K562 (cell line): ENCODE data around the gene SVBP. TPM values are rescaled to one million over a fixed set of nuclear protein-coding genes. Genes with fewer than 3 reads are reported as not detected.

Experiments
- ATAC-seq: fragments of 200-7000 bp; cut with Tn5 transposase; 3 replicates; pipeline ENCODE4 v1.9.1; 2020; ENCODE audit warnings: moderate library complexity
- BruUV-seq: library from RNA; stranded (reverse); fragments of 400-500 nt; replicated peaks from 2 replicates; lab custom pipeline; 2021; lab: Mats Ljungman, UMichigan
- CTCF ChIA-PET: fragments of 300-600 bp; formaldehyde crosslinking; extraction: SDS; loops from one replicate; lab custom pipeline; 2021; ENCODE audit warnings: low intra/inter-chr PET ratio; lab: Yijun Ruan, JAX
- POLR2A ChIA-PET: fragments of 300-600, 350-650 bp; sonication (Branson Sonifier 250); formaldehyde crosslinking; extraction: SDS; loops from one replicate; lab custom pipeline; 2021; ENCODE audit warnings: antibody characterized with exemption, inconsistent platforms; lab: Yijun Ruan, JAX
- DNase-seq, 4 experiments: peaks; one replicate each; pipeline versions ENCODE4 v3.0.0 to v3.0.0-alpha.2; 2011 to 2018; ENCODE audit warnings: low spot score in 3 of 4, mixed read lengths in 3 of 4; ENCODE audit errors: extremely low read depth in 1 of 4
- FAIRE-seq: peaks from 2 replicates; lab custom pipeline; 2011; peaks lifted over from hg19 to GRCh38; lab: Jason Lieb, UNC
- H2AFZ ChIP-seq: 2 replicates; pipeline ENCODE4 v1.6.0; 2011; ENCODE audit warnings: low read depth, low read length, control low read depth, inconsistent platforms
- H3K27ac ChIP-seq: fragments of 200-600 bp; 3 replicates; pipeline ENCODE4 v1.8.0; 2011; ENCODE audit warnings: low read depth, mild to moderate bottlenecking, control low read depth, inconsistent platforms, low read length, moderate library complexity, mixed read lengths; ENCODE audit errors: extremely low read depth
- H3K27me3 ChIP-seq, 2 experiments: fragments of 300-600 bp in 1 of 2; 2 replicates in 1 of 2; 3 replicates in 1 of 2; pipeline versions ENCODE4 v1.6.0 to v1.8.0; 2011; ENCODE audit warnings: inconsistent platforms in 2 of 2, low read length in 2 of 2, mild to moderate bottlenecking in 1 of 2, mixed read lengths in 1 of 2, moderate library complexity in 1 of 2; ENCODE audit not compliant: control insufficient read depth in 2 of 2, insufficient read depth in 2 of 2
- H3K36me3 ChIP-seq: fragments of 300-600 bp; 3 replicates; pipeline ENCODE4 v1.8.0; 2011; ENCODE audit warnings: mild to moderate bottlenecking, low read length, inconsistent platforms; ENCODE audit not compliant: control insufficient read depth, insufficient read depth
- H3K4me1 ChIP-seq, 2 experiments: fragments of 200-600 bp in 1 of 2; replicated peaks in 1 of 2; 2 replicates in 1 of 2; 3 replicates in 1 of 2; pipeline versions ENCODE4 v1.5.1 to v1.8.0; 2011; ENCODE audit warnings: inconsistent platforms in 2 of 2, low read length in 2 of 2, mild to moderate bottlenecking in 1 of 2, mixed read lengths in 1 of 2, moderate library complexity in 1 of 2; ENCODE audit not compliant: control insufficient read depth in 2 of 2, insufficient read depth in 2 of 2
- H3K4me2 ChIP-seq: 2 replicates; pipeline ENCODE4 v1.6.1; 2011; ENCODE audit warnings: low read length, control low read depth, inconsistent platforms, mixed read lengths; ENCODE audit not compliant: insufficient read depth
- H3K4me3 ChIP-seq: fragments of 200-600 bp; sonication (generic), shearing (Covaris generic); 2 replicates; pipeline ENCODE4 v1.5.1; 2016; ENCODE audit warnings: control low read depth, inconsistent platforms
- H3K79me2 ChIP-seq: fragments of 200-600 bp; 3 replicates; pipeline ENCODE4 v1.8.0; 2011; ENCODE audit warnings: low read length, inconsistent platforms; ENCODE audit not compliant: control insufficient read depth, insufficient read depth
- H3K9ac ChIP-seq, 2 experiments: 2 replicates each; pipeline versions ENCODE4 v1.6.0 to v1.6.1; 2011; ENCODE audit warnings: low read depth in 2 of 2, low read length in 2 of 2, control low read depth in 1 of 2, inconsistent platforms in 1 of 2, mild to moderate bottlenecking in 1 of 2, mixed read lengths in 1 of 2; ENCODE audit not compliant: insufficient read depth in 1 of 2
- H3K9me1 ChIP-seq: one replicate; pipeline ENCODE4 v1.6.0; 2011; ENCODE audit warnings: inconsistent platforms, mild to moderate bottlenecking, low read length, moderate library complexity; ENCODE audit not compliant: control insufficient read depth, insufficient read depth
- H3K9me3 ChIP-seq: replicated peaks from 2 replicates; pipeline ENCODE4 v1.5.1; 2011; ENCODE audit warnings: low read depth, low read length, inconsistent platforms; ENCODE audit not compliant: control insufficient read depth, insufficient read depth
- H4K20me1 ChIP-seq: replicated peaks from 2 replicates; pipeline ENCODE4 v1.6.1; 2011; ENCODE audit warnings: low read length, inconsistent platforms, mixed read lengths; ENCODE audit not compliant: control insufficient read depth, insufficient read depth
- NUFIP1 ChIP-seq: fragments of 450-650 bp; IDR thresholded peaks from 2 replicates; pipeline ENCODE4 v1.6.1; 2018; ENCODE audit not compliant: partially characterized antibody
- ZBTB40 ChIP-seq, 2 experiments: fragments of 450-650 bp in 1 of 2; sonication (generic) in 1 of 2; formaldehyde crosslinking in 1 of 2; IDR thresholded peaks; 2 replicates each; pipeline versions ENCODE4 v1.7.1 to v1.9.0; 2016 to 2022; ENCODE audit warnings: inconsistent platforms in 1 of 2, mild to moderate bottlenecking in 1 of 2, missing genetic modification reagents in 1 of 2
- WGBS: fragments of 100-300 bp; shearing (Covaris generic); methylation state at CpG from one replicate; pipeline ENCODE4 v1.1.6; 2016; ENCODE audit warnings: low coverage, mixed read lengths; ENCODE audit not compliant: insufficient coverage; ENCODE audit errors: missing lambda C conversion rate; 5-methylcytosine and 5-hydroxymethylcytosine counted together
- in situ Hi-C: fragments of 300-500 bp; cut with MboI; formaldehyde crosslinking; loops from 4 replicates; pipeline ENCODE4 v1.15.0; 2018; ENCODE audit warnings: inconsistent platforms, mixed read lengths
- intact Hi-C: fragments of 100-400 bp; cut with micrococcal nuclease; formaldehyde crosslinking; loops from 2 replicates; pipeline ENCODE4 v1.14.2; 2022
- polyA plus RNA-seq, 8 experiments: library from polyadenylated mRNA; depleted of rRNA in 4 of 8; stranded (reverse) in 5 of 8; unstranded in 3 of 8; fragments of >200 nt; fragmentation: Nextera tagmentation in 2 of 8; fragmentation: Illumina TruSeq in 1 of 8; extraction: Ambion mirVana in 2 of 8; extraction: Trizol in 1 of 8; gene quantifications; 2 replicates each; pipeline versions ENCODE4 v1.2.1 to v1.2.3, GENCODE V29; 2011 to 2014; ENCODE audit warnings: inconsistent platforms in 1 of 8, missing spikeins in 1 of 8
- total RNA-seq, 7 experiments: library from RNA; depleted of rRNA in 6 of 7; stranded (reverse); fragments of >200 nt in 6 of 7; fragmentation: Illumina TruSeq in 2 of 7; extraction: Trizol in 2 of 7; gene quantifications; 2 replicates each; pipeline versions ENCODE4 v1.2.1 to v1.2.3, GENCODE V29; 2011 to 2021; ENCODE audit warnings: low replicate concordance in 1 of 7

Gene SVBP
- total and polyA plus RNA-seq, 9 of the 15 experiments (the other 6 are each of a cell fraction or from before 2014, with no cell fraction given) = 31.7 to 49.7 (median 40.0) TPM

DNA sequence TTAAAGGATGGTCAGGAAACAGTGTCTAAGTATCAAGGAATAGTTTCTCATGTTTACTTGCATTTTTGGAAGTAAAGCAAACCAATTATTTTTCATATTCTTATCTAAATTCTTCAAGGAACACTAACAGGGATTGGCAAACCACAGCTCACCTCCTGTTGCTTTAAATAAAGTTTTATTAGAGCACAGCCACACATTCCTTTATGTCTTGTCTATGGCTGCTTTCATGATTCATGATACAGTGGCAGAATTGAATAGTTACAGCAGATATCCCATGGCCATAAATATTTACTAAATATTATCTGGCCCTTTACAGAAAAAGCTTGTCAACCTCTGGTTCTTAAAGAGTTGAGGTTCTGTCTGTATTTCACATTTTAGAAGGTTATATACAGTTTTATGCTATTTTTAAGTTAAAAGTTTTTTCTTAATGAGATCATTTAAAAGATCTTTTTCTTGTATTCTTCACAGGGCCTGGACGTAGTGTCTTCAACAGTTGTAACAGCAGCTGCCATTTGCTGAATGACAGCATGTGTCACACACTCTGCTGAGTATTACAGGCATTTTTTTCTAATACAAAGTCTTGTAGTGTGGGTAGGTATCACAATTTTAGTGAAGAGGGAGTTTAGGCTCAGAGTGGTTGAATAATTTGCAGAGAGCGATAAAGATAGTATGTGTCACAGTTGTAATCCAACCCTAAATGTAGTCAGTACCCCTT is 31.8 kb upstream of the SVBP start:
- H3K79me2 ChIP-seq = peaks cover 34% of the 10 kb centered on the region
- DNase-seq (no peak), ATAC-seq (no peak), FAIRE-seq (no peak)
- POLR2A ChIA-PET = interaction anchor here (6.4 kb wide), 2 partner anchors 16 to 28 kb away, joined by 76 to 94 read pairs; partner anchors contain the start of genes ERMAP and SVBP
- BruUV-seq = no TSS peak
- H4K20me1 ChIP-seq = no peaks in the 10 kb centered on the region
- in situ Hi-C loops = no loop called here
- no peaks in the 10 kb centered on the region for H3K27me3 ChIP-seq
- TF ChIP-seq NUFIP1 (no peak), ZBTB40 (IDR thresholded peaks at IDR 0.05) (peak; percentile 93), ZBTB40 (CRISPR knock-in tag; IDR thresholded peaks at IDR 0.05) (peak; percentile 81)
- no peak overlapping the region for H2AFZ ChIP-seq
- peaks cover 18 to 25% of the 10 kb centered on the region in 2 experiments for H3K4me1 ChIP-seq
- no peak overlapping the region for H3K4me2 ChIP-seq
- no peak overlapping the region for H3K9ac ChIP-seq
- H3K9me3 ChIP-seq = no peaks in the 10 kb centered on the region
- WGBS = 87% methylated on average over 2 of the region's 2 CpGs
- H3K9me1 ChIP-seq = no peaks in the 10 kb centered on the region
- no peak overlapping the region for H3K27ac ChIP-seq
- CTCF ChIA-PET = no interaction called here
- H3K4me3 ChIP-seq = no peak overlapping the region
- intact Hi-C loops = loop anchor here (5.0 kb wide), 1 partner anchor 82 kb away; the partner anchor contains the start of genes C1orf50 and P3H1
- H3K36me3 ChIP-seq = peaks cover 44% of the 10 kb centered on the region
